ENCODE data around the gene ABCC4.

DNA sequence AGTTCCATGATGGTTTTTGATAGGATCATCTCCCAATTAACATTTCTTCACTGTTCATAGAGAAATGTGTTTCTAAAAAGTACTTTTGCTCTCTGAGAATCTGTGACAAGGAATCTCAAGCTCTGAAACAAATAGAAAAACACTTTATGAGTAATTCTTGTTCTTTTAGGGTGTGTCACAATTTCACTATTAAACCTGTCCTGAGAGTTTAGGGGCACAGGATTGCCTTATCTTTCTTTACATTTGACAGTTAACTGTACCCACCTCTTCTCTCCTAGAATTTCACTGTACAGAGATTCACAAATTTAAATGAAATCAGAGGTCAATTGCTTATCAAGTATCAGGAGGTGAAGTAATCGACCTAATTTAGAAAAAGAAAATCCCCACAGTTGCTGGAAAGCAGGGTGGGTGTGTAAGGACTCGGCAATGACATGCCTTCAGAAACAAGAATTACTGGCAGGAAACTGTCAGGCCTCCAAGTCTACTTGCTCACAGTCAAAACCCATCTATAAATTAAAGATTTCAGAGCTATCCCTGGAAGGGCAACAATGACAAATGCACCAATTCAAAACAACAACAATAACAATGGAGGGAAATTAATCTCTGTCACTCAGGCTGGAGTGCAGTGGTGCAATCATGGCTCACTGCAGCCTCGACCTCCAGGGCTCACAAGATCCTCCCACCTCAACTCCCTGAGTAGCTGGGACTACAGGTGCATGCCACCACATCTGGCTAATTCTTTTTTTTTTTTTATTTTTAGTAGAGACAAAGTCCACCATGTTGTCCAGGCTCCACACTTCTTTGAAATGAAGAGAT, 250.2 kb downstream of the ABCC4 start:
- no peak for TF ChIP-seq ZSCAN23 (tag by site-specific recombination; IDR thresholded peaks at IDR 0.05)
- TF ChIP-seq, protein P1, sequence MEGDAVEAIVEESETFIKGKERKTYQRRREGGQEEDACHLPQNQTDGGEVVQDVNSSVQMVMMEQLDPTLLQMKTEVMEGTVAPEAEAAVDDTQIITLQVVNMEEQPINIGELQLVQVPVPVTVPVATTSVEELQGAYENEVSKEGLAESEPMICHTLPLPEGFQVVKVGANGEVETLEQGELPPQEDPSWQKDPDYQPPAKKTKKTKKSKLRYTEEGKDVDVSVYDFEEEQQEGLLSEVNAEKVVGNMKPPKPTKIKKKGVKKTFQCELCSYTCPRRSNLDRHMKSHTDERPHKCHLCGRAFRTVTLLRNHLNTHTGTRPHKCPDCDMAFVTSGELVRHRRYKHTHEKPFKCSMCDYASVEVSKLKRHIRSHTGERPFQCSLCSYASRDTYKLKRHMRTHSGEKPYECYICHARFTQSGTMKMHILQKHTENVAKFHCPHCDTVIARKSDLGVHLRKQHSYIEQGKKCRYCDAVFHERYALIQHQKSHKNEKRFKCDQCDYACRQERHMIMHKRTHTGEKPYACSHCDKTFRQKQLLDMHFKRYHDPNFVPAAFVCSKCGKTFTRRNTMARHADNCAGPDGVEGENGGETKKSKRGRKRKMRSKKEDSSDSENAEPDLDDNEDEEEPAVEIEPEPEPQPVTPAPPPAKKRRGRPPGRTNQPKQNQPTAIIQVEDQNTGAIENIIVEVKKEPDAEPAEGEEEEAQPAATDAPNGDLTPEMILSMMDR (tag by site-specific recombination; IDR thresholded peaks at IDR 0.05): no peak
- TF ChIP-seq, protein P2, sequence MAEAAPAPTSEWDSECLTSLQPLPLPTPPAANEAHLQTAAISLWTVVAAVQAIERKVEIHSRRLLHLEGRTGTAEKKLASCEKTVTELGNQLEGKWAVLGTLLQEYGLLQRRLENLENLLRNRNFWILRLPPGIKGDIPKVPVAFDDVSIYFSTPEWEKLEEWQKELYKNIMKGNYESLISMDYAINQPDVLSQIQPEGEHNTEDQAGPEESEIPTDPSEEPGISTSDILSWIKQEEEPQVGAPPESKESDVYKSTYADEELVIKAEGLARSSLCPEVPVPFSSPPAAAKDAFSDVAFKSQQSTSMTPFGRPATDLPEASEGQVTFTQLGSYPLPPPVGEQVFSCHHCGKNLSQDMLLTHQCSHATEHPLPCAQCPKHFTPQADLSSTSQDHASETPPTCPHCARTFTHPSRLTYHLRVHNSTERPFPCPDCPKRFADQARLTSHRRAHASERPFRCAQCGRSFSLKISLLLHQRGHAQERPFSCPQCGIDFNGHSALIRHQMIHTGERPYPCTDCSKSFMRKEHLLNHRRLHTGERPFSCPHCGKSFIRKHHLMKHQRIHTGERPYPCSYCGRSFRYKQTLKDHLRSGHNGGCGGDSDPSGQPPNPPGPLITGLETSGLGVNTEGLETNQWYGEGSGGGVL (tag by site-specific recombination; IDR thresholded peaks at IDR 0.05): no peak
- TF ChIP-seq OSR2 (tag by site-specific recombination; IDR thresholded peaks at IDR 0.05): no peak
- TF ChIP-seq, protein P3, sequence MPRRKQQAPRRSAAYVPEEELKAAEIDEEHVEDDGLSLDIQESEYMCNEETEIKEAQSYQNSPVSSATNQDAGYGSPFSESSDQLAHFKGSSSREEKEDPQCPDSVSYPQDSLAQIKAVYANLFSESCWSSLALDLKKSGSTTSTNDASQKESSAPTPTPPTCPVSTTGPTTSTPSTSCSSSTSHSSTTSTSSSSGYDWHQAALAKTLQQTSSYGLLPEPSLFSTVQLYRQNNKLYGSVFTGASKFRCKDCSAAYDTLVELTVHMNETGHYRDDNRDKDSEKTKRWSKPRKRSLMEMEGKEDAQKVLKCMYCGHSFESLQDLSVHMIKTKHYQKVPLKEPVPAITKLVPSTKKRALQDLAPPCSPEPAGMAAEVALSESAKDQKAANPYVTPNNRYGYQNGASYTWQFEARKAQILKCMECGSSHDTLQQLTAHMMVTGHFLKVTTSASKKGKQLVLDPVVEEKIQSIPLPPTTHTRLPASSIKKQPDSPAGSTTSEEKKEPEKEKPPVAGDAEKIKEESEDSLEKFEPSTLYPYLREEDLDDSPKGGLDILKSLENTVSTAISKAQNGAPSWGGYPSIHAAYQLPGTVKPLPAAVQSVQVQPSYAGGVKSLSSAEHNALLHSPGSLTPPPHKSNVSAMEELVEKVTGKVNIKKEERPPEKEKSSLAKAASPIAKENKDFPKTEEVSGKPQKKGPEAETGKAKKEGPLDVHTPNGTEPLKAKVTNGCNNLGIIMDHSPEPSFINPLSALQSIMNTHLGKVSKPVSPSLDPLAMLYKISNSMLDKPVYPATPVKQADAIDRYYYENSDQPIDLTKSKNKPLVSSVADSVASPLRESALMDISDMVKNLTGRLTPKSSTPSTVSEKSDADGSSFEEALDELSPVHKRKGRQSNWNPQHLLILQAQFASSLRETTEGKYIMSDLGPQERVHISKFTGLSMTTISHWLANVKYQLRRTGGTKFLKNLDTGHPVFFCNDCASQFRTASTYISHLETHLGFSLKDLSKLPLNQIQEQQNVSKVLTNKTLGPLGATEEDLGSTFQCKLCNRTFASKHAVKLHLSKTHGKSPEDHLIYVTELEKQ (tag by site-specific recombination; IDR thresholded peaks at IDR 0.05; ENCODE audit: borderline replicate concordance): no peak
- no peak for TF ChIP-seq ZNF274 (IDR thresholded peaks at IDR 0.05; ENCODE audit: low read length)
- no peak for TF ChIP-seq ZNF274 (tag by site-specific recombination; IDR thresholded peaks at IDR 0.05; ENCODE audit: borderline replicate concordance)
- no peak for TF ChIP-seq GFI1B (tag by site-specific recombination; IDR thresholded peaks at IDR 0.05)
- no peak for TF ChIP-seq ZNF555 (tag by site-specific recombination; conservative IDR thresholded peaks at IDR 0.05)
- TF ChIP-seq SCRT1 (tag by site-specific recombination; IDR thresholded peaks at IDR 0.05; ENCODE audit: borderline replicate concordance): no peak
- no peak for TF ChIP-seq SETDB1 (IDR thresholded peaks at IDR 0.05; ENCODE audit: insufficient read length, low read length)
- no peak for TF ChIP-seq ZNF549 (tag by site-specific recombination; IDR thresholded peaks at IDR 0.05)
- no peak for TF ChIP-seq ZNF514 (tag by site-specific recombination; IDR thresholded peaks at IDR 0.05)
- TF ChIP-seq ZNF184 (tag by site-specific recombination; IDR thresholded peaks at IDR 0.05): no peak
- no peak for TF ChIP-seq TCF7L2 (IDR thresholded peaks at IDR 0.05; ENCODE audit: borderline replicate concordance, low read depth, low read length)
